ENCODE data around the gene SLC27A3. TPM values are rescaled to one million over a fixed set of nuclear protein-coding genes. Genes with fewer than 3 reads are reported as not detected.

Gene SLC27A3
- total and polyA plus RNA-seq, 2 of the 8 experiments (the other 6 are each of a cell fraction or from before 2014, with no cell fraction given) = 39.1 to 40.1 TPM

DNA sequence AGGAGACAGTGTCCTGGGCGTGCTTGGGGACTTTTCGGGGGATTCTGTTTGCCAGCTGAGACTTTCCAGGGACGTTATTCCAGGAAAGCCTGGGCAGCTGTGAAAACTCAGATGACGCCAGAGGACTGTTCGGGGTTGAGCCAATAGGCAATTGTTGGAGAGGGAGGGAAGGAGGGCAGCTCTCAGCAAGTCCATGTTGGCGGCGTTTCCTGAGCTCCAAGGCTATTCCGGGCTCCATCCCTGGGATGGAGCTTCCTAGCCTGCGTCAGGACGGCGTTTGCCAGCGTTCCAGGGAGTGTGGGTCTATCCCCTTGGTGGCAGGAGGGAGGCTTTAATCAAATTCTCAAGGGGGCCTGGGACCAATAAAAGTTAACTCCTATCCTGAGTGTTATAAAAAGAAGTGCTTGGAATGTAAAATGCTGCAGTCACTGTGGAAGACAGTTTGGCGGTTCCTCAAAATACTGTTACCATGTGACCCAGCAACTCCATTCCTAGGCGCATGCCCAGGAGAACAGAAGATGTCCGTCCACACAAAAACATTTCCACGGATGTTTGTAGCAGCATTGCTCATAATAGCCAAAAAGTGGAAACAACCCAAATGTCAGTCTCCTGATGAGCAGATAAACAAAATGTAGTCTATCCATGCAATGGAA lies 15.2 kb downstream of the SLC27A3 start:
- POLR2A ChIA-PET (ENCODE audit: partially characterized antibody) = interaction anchor here (0.9 to 15.1 kb wide), 7 partner anchors 9 to 203 kb away, joined by 3 to 153 read pairs (median 6); partner anchors contain the start of genes RPS27, SLC27A3 and SLC39A1
- H2BK12ac ChIP-seq (ENCODE audit: low read depth, low read length) = no peak overlapping the region
- no peak overlapping the region for H3K18ac ChIP-seq (ENCODE audit: extremely low read depth, low read length)
- no peak overlapping the region for H3K4me2 ChIP-seq (ENCODE audit: insufficient read depth in 1 of 2, low read depth in 2 of 2, low read length in 2 of 2)
- no peak overlapping the region for H2BK120ac ChIP-seq (replicated peaks; ENCODE audit: low read depth, low read length)
- H3K14ac ChIP-seq (ENCODE audit: insufficient read length) = no peak overlapping the region
- TF ChIP-seq HDAC2 (IDR thresholded peaks at IDR 0.05; ENCODE audit: borderline replicate concordance in 1 of 2, low read depth in 2 of 2, low read length in 2 of 2) = no peak
- no peak for TF ChIP-seq RBBP5 (IDR thresholded peaks at IDR 0.05; ENCODE audit: borderline replicate concordance, low read depth, low read length)
- H2AFZ ChIP-seq (ENCODE audit: low read length) = no peak overlapping the region
- H3K9me3 ChIP-seq (ENCODE audit: insufficient read depth in 2 of 2, low read depth in 1 of 2, low read length in 1 of 2) = no peaks in the 10 kb centered on the region
- CTCF ChIA-PET (ENCODE audit: partially characterized antibody) = interaction anchor here (0.7 to 1.3 kb wide), 2 partner anchors 33 to 114 kb away, joined by 3 read pairs; no protein-coding TSS in a partner anchor
- DNase-seq (ENCODE audit: low read depth in 1 of 2, low spot score in 2 of 2) (no peak), FAIRE-seq (no peak)
- H3K23me2 ChIP-seq (ENCODE audit: low read depth, low read length) = no peaks in the 10 kb centered on the region; the same call in 1 of the 2 replicates
- no peak overlapping the region for H2BK20ac ChIP-seq (ENCODE audit: low read length)
- H2AK5ac ChIP-seq (ENCODE audit: low read depth, low read length) = no peak overlapping the region
- no peak overlapping the region for H4K91ac ChIP-seq (replicated peaks; ENCODE audit: insufficient read length, low read length)
- H3K79me2 ChIP-seq (ENCODE audit: control insufficient read depth in 1 of 2, insufficient read depth in 2 of 2, low read length in 2 of 2) = no peaks in the 10 kb centered on the region
- no peak overlapping the region for H2BK5ac ChIP-seq (ENCODE audit: low read depth, low read length)
- peaks cover 6 to 28% (median 21%) of the 10 kb centered on the region in 4 experiments for H3K4me1 ChIP-seq (replicated peaks in 1 of 4; ENCODE audit: control insufficient read depth in 3 of 4, insufficient read depth in 4 of 4, low read length in 3 of 4)
- no peak overlapping the region for H3K4ac ChIP-seq (replicated peaks; ENCODE audit: insufficient read length, low read depth, low read length)
- H3K27ac ChIP-seq (ENCODE audit: low read depth, low read length) = no peak overlapping the region
- H3K36me3 ChIP-seq (ENCODE audit: control insufficient read depth in 2 of 4, insufficient read depth in 4 of 4, low read length in 3 of 4) = no peaks in the 10 kb centered on the region
- no peak overlapping the region for H4K5ac ChIP-seq (ENCODE audit: insufficient read length, low read depth, low read length)
- H2BK15ac ChIP-seq (ENCODE audit: low read length) = no peak overlapping the region
- no peaks in the 10 kb centered on the region; a peak in 1 of 7 replicates for H3K27me3 ChIP-seq (replicated peaks in 1 of 4; ENCODE audit: control insufficient read depth in 3 of 4, extremely low read depth in 1 of 4, insufficient read depth in 3 of 4, low read length in 3 of 4)
- 89% methylated on average over 16 of the region's 16 CpGs; no CpG with 5 or more reads in 1 of the 2 experiments for WGBS, 2 experiments (ENCODE audit: extremely low coverage in 1 of 2, insufficient coverage in 1 of 2, insufficient read length in 1 of 2, insufficient replicate concordance in 2 of 2, low coverage in 1 of 2, low lambda C conversion rate in 2 of 2, missing lambda C conversion rate in 1 of 2)
- H3K23ac ChIP-seq (ENCODE audit: insufficient read length) = no peak overlapping the region
- H3K9ac ChIP-seq (replicated peaks in 1 of 4; ENCODE audit: extremely low read depth in 1 of 4, low read depth in 3 of 4, low read length in 3 of 4) = no peak overlapping the region
- H3K79me1 ChIP-seq (ENCODE audit: low read depth, low read length) = no peaks in the 10 kb centered on the region
- no peak overlapping the region for H3K4me3 ChIP-seq (ENCODE audit: extremely low read depth in 1 of 4, insufficient read depth in 2 of 4, low read depth in 3 of 4, low read length in 4 of 4)
- H4K20me1 ChIP-seq (replicated peaks in 1 of 2; ENCODE audit: control insufficient read depth in 1 of 2, insufficient read depth in 2 of 2, low read length in 2 of 2) = no peaks in the 10 kb centered on the region
- no peak overlapping the region for H3K56ac ChIP-seq (replicated peaks; ENCODE audit: insufficient read length, low read depth, low read length)
- H4K8ac ChIP-seq (ENCODE audit: extremely low read depth, insufficient read depth, low read length) = peak overlapping the region; percentile 9; the same call in 1 of the 2 replicates

Measured in H1 (cell line).